Inflammatory macrophage treated with lipopolysaccharide for 1 hour (primary cell): ENCODE measurements around the gene RFTN1.

Experiments
- DNase-seq, 2 donors: peaks; one replicate each; pipeline ENCODE4 v3.0.0-alpha.2; 2020 to 2022

The RFTN1 gene

GRCh38 chr3:16298891-16299290 lies 214.6 kb downstream of the RFTN1 start:
- DNase-seq, result no peak

- DNase-seq, result no peak
Observed at GRCh38 chr3:16297997-16298885, 215.3 kb downstream of the RFTN1 start.

GRCh38 chr3:16295298-16295890 lies 218.1 kb downstream of the RFTN1 start:
- DNase-seq, result no peak

GRCh38 chr3:16294844-16295243 lies 218.7 kb downstream of the RFTN1 start:
- DNase-seq, result no peak

GRCh38 chr3:16290827-16291196 lies 222.7 kb downstream of the RFTN1 start:
- peak in 1 of 2 donors; percentile 25 for DNase-seq

- peak; percentile 30 to 83 for DNase-seq
Observed at GRCh38 chr3:16290007-16290826, 223.3 kb downstream of the RFTN1 start.

GRCh38 chr3:16289144-16289889 lies 224.2 kb downstream of the RFTN1 start:
- no peak for DNase-seq

- DNase-seq, result no peak
Observed at GRCh38 chr3:16288664-16289063, 224.8 kb downstream of the RFTN1 start.

GRCh38 chr3:16286751-16287543 lies 226.6 kb downstream of the RFTN1 start:
- peak in 1 of 2 donors; percentile 18 for DNase-seq

- DNase-seq, result no peak
Observed at GRCh38 chr3:16286161-16286560, 227.3 kb downstream of the RFTN1 start.

- no peak for DNase-seq
Observed at GRCh38 chr3:16284633-16285032, 228.9 kb downstream of the RFTN1 start.

- no peak for DNase-seq
Observed at GRCh38 chr3:16280671-16281070, 232.8 kb downstream of the RFTN1 start.

GRCh38 chr3:16279010-16279801 lies 234.3 kb downstream of the RFTN1 start:
- no peak for DNase-seq

GRCh38 chr3:16277471-16277870 lies 236.0 kb downstream of the RFTN1 start:
- DNase-seq, result no peak

GRCh38 chr3:16273867-16274266 lies 239.6 kb downstream of the RFTN1 start:
- DNase-seq, result no peak

- no peak for DNase-seq
Observed at GRCh38 chr3:16272588-16272987, 240.9 kb downstream of the RFTN1 start.

GRCh38 chr3:16270855-16271254 lies 242.6 kb downstream of the RFTN1 start:
- DNase-seq, result no peak

GRCh38 chr3:16266714-16267113 lies 246.8 kb downstream of the RFTN1 start:
- DNase-seq, result no peak
